IMR-90 (cell line): ENCODE results near the gene SDR9C7. TPM values are rescaled to one million over a fixed set of nuclear protein-coding genes. Genes with fewer than 3 reads are reported as not detected.

Experiments used
- ATAC-seq: fragments of 200-7000 bp; cut with Tn5 transposase; 2 replicates; pipeline ENCODE4 v1.9.1; 2020; ENCODE audit warnings: low read depth, mild to moderate bottlenecking, moderate library complexity
- BruUV-seq: library from RNA; stranded (reverse); fragments of 400-500 nt; replicated peaks from 2 replicates; lab custom pipeline; 2021; lab: Mats Ljungman, UMichigan
- CTCF ChIA-PET: fragments of 300-600 bp; formaldehyde crosslinking; extraction: SDS; loops from one replicate; lab custom pipeline; 2021; ENCODE audit warnings: antibody characterized with exemption; lab: Yijun Ruan, JAX
- POLR2A ChIA-PET: fragments of 300-600 bp; sonication (Branson Sonifier 250); formaldehyde crosslinking; loops from one replicate; lab custom pipeline; 2022; ENCODE audit warnings: antibody characterized with exemption; ENCODE audit not compliant: unreplicated experiment; lab: Charles Lee
- DNase-seq: peaks from one replicate; pipeline ENCODE4 v3.0.0; 2013
- H2AFZ ChIP-seq: replicated peaks from 2 replicates; pipeline ENCODE3; 2013; ENCODE audit warnings: low read length, mild to moderate bottlenecking; ENCODE audit not compliant: poor library complexity
- H2AK5ac ChIP-seq: 2 replicates; pipeline ENCODE4 v1.6.1; 2013; ENCODE audit warnings: low read depth, low read length, inconsistent platforms
- H2AK9ac ChIP-seq: replicated peaks from 2 replicates; pipeline ENCODE3; 2013; ENCODE audit warnings: mild to moderate bottlenecking, low read depth, low read length, moderate library complexity; ENCODE audit not compliant: poor library complexity
- H2BK120ac ChIP-seq: 2 replicates; pipeline ENCODE4 v1.6.1; 2013; ENCODE audit warnings: low read depth, low read length, inconsistent platforms
- H2BK15ac ChIP-seq: 3 replicates; pipeline ENCODE4 v1.6.1; 2013; ENCODE audit warnings: low read depth, low read length, inconsistent platforms
- H2BK20ac ChIP-seq: 2 replicates; pipeline ENCODE4 v1.6.1; 2013; ENCODE audit warnings: low read depth, mild to moderate bottlenecking, inconsistent platforms, low read length, moderate library complexity
- H2BK5ac ChIP-seq: 2 replicates; pipeline ENCODE4 v1.6.1; 2013; ENCODE audit warnings: mild to moderate bottlenecking, low read depth, low read length, inconsistent platforms; ENCODE audit not compliant: poor library complexity, severe bottlenecking
- H3K14ac ChIP-seq: replicated peaks from 2 replicates; pipeline ENCODE4 v1.6.1; 2013; ENCODE audit warnings: low read depth, low read length, inconsistent platforms
- H3K18ac ChIP-seq: 2 replicates; pipeline ENCODE4 v1.6.1; 2013; ENCODE audit warnings: low read depth, low read length, control low read depth
- H3K23ac ChIP-seq: 2 replicates; pipeline ENCODE4 v1.6.1; 2013; ENCODE audit warnings: low read depth, low read length, inconsistent platforms
- H3K27ac ChIP-seq: 2 replicates; pipeline ENCODE4 v1.5.1; 2013; ENCODE audit warnings: mild to moderate bottlenecking, control low read depth, low read length; ENCODE audit not compliant: insufficient read depth
- H3K27me3 ChIP-seq: 2 replicates; pipeline ENCODE4 v1.6.1; 2013; ENCODE audit warnings: low read length; ENCODE audit not compliant: control insufficient read depth, insufficient read depth
- H3K36me3 ChIP-seq: 2 replicates; pipeline ENCODE4 v1.6.1; 2013; ENCODE audit warnings: low read length, mixed read lengths; ENCODE audit not compliant: control insufficient read depth, insufficient read depth
- H3K4ac ChIP-seq: 2 replicates; pipeline ENCODE4 v1.6.1; 2013; ENCODE audit warnings: low read depth, low read length, inconsistent platforms
- H3K4me1 ChIP-seq: 2 replicates; pipeline ENCODE4 v1.6.1; 2013; ENCODE audit warnings: low read length, mixed read lengths; ENCODE audit not compliant: control insufficient read depth, insufficient read depth
- H3K4me2 ChIP-seq: 2 replicates; pipeline ENCODE4 v1.6.1; 2013; ENCODE audit warnings: low read depth, mild to moderate bottlenecking, control low read depth, low read length, moderate library complexity
- H3K4me3 ChIP-seq: 2 replicates; pipeline ENCODE4 v1.5.1; 2013; ENCODE audit warnings: low read depth, mild to moderate bottlenecking, control low read depth, low read length, moderate library complexity; ENCODE audit not compliant: insufficient read depth
- H3K56ac ChIP-seq: 2 replicates; pipeline ENCODE4 v1.6.1; 2013; ENCODE audit warnings: low read length, inconsistent platforms; ENCODE audit not compliant: insufficient read depth; ENCODE audit errors: extremely low read depth
- H3K79me1 ChIP-seq, 2 experiments: 2 replicates each; pipeline ENCODE4 v1.6.1; 2013; ENCODE audit warnings: low read length in 2 of 2, inconsistent platforms in 1 of 2, low read depth in 1 of 2
- H3K9ac ChIP-seq: 2 replicates; pipeline ENCODE4 v1.6.1; 2013; ENCODE audit warnings: low read depth, low read length, control low read depth
- H3K9me1 ChIP-seq: 2 replicates; pipeline ENCODE4 v1.6.1; 2013; ENCODE audit warnings: low read length, inconsistent platforms; ENCODE audit not compliant: insufficient read depth
- H3K9me3 ChIP-seq: 2 replicates; pipeline ENCODE4 v1.6.1; 2013; ENCODE audit warnings: low read length; ENCODE audit not compliant: control insufficient read depth, insufficient read depth
- H4K20me1 ChIP-seq: 2 replicates; pipeline ENCODE4 v1.6.1; 2013; ENCODE audit warnings: low read length, inconsistent platforms; ENCODE audit not compliant: insufficient read depth
- H4K5ac ChIP-seq: 2 replicates; pipeline ENCODE4 v1.6.1; 2013; ENCODE audit warnings: mild to moderate bottlenecking, low read depth, low read length, control low read depth
- H4K8ac ChIP-seq, 2 experiments: 2 replicates each; pipeline ENCODE4 v1.6.1; 2013; ENCODE audit warnings: low read depth in 2 of 2, low read length in 2 of 2, control low read depth in 1 of 2, inconsistent platforms in 1 of 2
- H4K91ac ChIP-seq: 2 replicates; pipeline ENCODE4 v1.6.1; 2013; ENCODE audit warnings: low read depth, low read length, inconsistent platforms; ENCODE audit not compliant: insufficient read depth
- BHLHE40 ChIP-seq: fragments of 150-350 bp; IDR thresholded peaks from 2 replicates; pipeline ENCODE4 v1.6.1; 2016; ENCODE audit warnings: mild to moderate bottlenecking, low read depth, low read length
- CEBPB ChIP-seq: IDR thresholded peaks from 2 replicates; pipeline ENCODE4 v1.6.1; 2012; ENCODE audit warnings: low read depth, low read length, improper control_type of control experiment
- CHD1 ChIP-seq: IDR thresholded peaks from 2 replicates; pipeline ENCODE4 v1.6.1; 2012; ENCODE audit warnings: low read depth, low read length, improper control_type of control experiment
- CTCF ChIP-seq: conservative IDR thresholded peaks from 2 replicates; pipeline ENCODE4 v1.5.1; 2012; ENCODE audit warnings: mild to moderate bottlenecking, low read depth, low read length, improper control_type of control experiment
- FOS ChIP-seq: fragments of 150-350 bp; IDR thresholded peaks from 2 replicates; pipeline ENCODE4 v1.6.1; 2016; ENCODE audit warnings: low read depth, low read length
- MAFK ChIP-seq: IDR thresholded peaks from 2 replicates; pipeline ENCODE4 v1.6.1; 2012; ENCODE audit warnings: low read depth, low read length, improper control_type of control experiment
- MAZ ChIP-seq: IDR thresholded peaks from 2 replicates; pipeline ENCODE4 v1.6.1; 2012; ENCODE audit warnings: low read depth, mild to moderate bottlenecking, low read length, improper control_type of control experiment, moderate library complexity, borderline replicate concordance
- MXI1 ChIP-seq: IDR thresholded peaks from 2 replicates; pipeline ENCODE4 v1.6.1; 2012; ENCODE audit warnings: low read depth, mild to moderate bottlenecking, low read length, moderate library complexity, borderline replicate concordance
- NFE2L2 ChIP-seq: fragments of 150-350 bp; IDR thresholded peaks from 2 replicates; pipeline ENCODE4 v1.6.1; 2016; ENCODE audit warnings: low read depth, mild to moderate bottlenecking, low read length
- POLR2A ChIP-seq: IDR thresholded peaks from 2 replicates; pipeline ENCODE4 v1.6.1; 2012; ENCODE audit warnings: mild to moderate bottlenecking, low read depth, low read length
- RAD21 ChIP-seq: IDR thresholded peaks from 2 replicates; pipeline ENCODE4 v1.6.1; 2012; ENCODE audit warnings: low read length, improper control_type of control experiment
- RCOR1 ChIP-seq: IDR thresholded peaks from 2 replicates; pipeline ENCODE4 v1.6.1; 2012; ENCODE audit warnings: mild to moderate bottlenecking, low read length, improper control_type of control experiment; ENCODE audit not compliant: insufficient replicate concordance
- RFX5 ChIP-seq: IDR thresholded peaks from 2 replicates; pipeline ENCODE4 v1.8.0; 2012; ENCODE audit warnings: low read depth, mild to moderate bottlenecking, low read length, moderate library complexity
- SMC3 ChIP-seq: fragments of 150-350 bp; IDR thresholded peaks from 2 replicates; pipeline ENCODE4 v1.6.1; 2016; ENCODE audit warnings: low read depth, mild to moderate bottlenecking, antibody characterized with exemption, low read length, moderate library complexity
- dilution Hi-C: fragments of 300-500 bp; cut with HindIII; formaldehyde crosslinking; loops from one replicate; pipeline ENCODE4 v1.14.3; 2018; ENCODE audit warnings: low sequenced_read_pairs; ENCODE audit not compliant: unreplicated experiment
- in situ Hi-C: fragments of 300-500 bp; cut with MboI; formaldehyde crosslinking; loops from 3 replicates; pipeline ENCODE4 v1.14.3; 2019; ENCODE audit warnings: low sequenced_read_pairs, inconsistent platforms, mixed read lengths
- intact Hi-C: fragments of 100-400 bp; cut with micrococcal nuclease; formaldehyde crosslinking; loops from 2 replicates; pipeline ENCODE4 v1.10.0; 2022
- polyA plus RNA-seq, 3 experiments: library from polyadenylated mRNA; depleted of rRNA; stranded (reverse); fragments of >200 nt; gene quantifications; 2 replicates each; pipeline ENCODE4 v1.2.3, GENCODE V29; 2012; ENCODE audit warnings: low replicate concordance in 1 of 3
- total RNA-seq: library from RNA; depleted of rRNA; stranded (reverse); fragments of >200 nt; gene quantifications from 2 replicates; pipeline ENCODE4 v1.2.3, GENCODE V29; 2012
- TF ChIP-seq, protein P1 (sequence below): fragments of 150-350 bp; IDR thresholded peaks from 2 replicates; pipeline ENCODE4 v1.6.1; 2017; ENCODE audit warnings: mild to moderate bottlenecking, antibody characterized with exemption, low read length, low read depth
- TF ChIP-seq, protein P2 (sequence below): fragments of 150-350 bp; IDR thresholded peaks from 2 replicates; pipeline ENCODE4 v1.6.1; 2016; ENCODE audit warnings: low read depth, mild to moderate bottlenecking, low read length, moderate library complexity, borderline replicate concordance

SDR9C7 gene
- total and polyA plus RNA-seq, 2 of the 4 experiments (the other 2 are of a cell fraction), result not detected

DNA sequence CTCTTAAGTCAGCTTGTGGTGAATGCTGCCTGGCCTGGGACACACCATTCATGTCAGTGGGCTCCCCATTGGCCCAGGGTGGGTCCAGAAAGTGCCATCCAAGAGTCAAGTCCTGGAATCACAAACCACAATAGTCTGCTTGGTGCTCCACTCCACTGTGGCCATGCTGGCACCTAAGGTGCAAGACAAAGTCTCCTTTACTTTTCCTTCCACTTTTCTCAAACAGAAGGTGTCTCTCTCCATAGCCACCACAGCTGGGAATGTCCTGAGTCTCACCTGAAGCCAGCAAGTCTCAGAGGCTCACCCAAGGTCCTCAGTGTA lies 14.2 kb upstream of the SDR9C7 start:
- Histone ChIP-seq H3K9me3 (no peaks in the 10 kb centered on the region), H4K91ac (no peak overlapping the region), H2BK5ac (no peak overlapping the region), H3K9me1 (no peaks in the 10 kb centered on the region), H4K20me1 (no peaks in the 10 kb centered on the region), H3K14ac (no peak overlapping the region), H2AK5ac (no peak overlapping the region), H3K36me3 (no peaks in the 10 kb centered on the region), H3K4me3 (no peak overlapping the region), H2BK120ac (no peak overlapping the region), H2AFZ (no peak overlapping the region), H3K23ac (no peak overlapping the region), H2AK9ac (no peak overlapping the region), H3K4me2 (no peak overlapping the region), H3K4ac (no peak overlapping the region), H3K4me1 (no peaks in the 10 kb centered on the region), H3K27me3 (peaks cover 10% of the 10 kb centered on the region), H3K56ac (no peak overlapping the region), H2BK20ac (no peak overlapping the region), H4K5ac (no peak overlapping the region), H3K18ac (no peak overlapping the region), H3K27ac (no peak overlapping the region), H3K9ac (no peak overlapping the region), H2BK15ac (no peak overlapping the region), H3K79me1 (no peaks in the 10 kb centered on the region), H4K8ac (no peak overlapping the region)
- dilution Hi-C loops (no loop called here), in situ Hi-C loops (no loop called here), intact Hi-C loops (no loop called here)
- TF ChIP-seq CEBPB, result no peak
- TF ChIP-seq SMC3, result no peak
- no peak for TF ChIP-seq CTCF
- no peak for TF ChIP-seq RFX5
- TF ChIP-seq RAD21, result no peak
- no peak for TF ChIP-seq NFE2L2
- no peak for TF ChIP-seq POLR2A
- TF ChIP-seq BHLHE40, result no peak
- no peak for TF ChIP-seq MAZ
- no peak for TF ChIP-seq CHD1
- no peak for TF ChIP-seq MXI1
- no peak for TF ChIP-seq MAFK
- TF ChIP-seq, protein P1, sequence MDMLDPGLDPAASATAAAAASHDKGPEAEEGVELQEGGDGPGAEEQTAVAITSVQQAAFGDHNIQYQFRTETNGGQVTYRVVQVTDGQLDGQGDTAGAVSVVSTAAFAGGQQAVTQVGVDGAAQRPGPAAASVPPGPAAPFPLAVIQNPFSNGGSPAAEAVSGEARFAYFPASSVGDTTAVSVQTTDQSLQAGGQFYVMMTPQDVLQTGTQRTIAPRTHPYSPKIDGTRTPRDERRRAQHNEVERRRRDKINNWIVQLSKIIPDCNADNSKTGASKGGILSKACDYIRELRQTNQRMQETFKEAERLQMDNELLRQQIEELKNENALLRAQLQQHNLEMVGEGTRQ, result no peak
- TF ChIP-seq RCOR1, result no peak
- TF ChIP-seq FOS, result no peak
- TF ChIP-seq, protein P2, sequence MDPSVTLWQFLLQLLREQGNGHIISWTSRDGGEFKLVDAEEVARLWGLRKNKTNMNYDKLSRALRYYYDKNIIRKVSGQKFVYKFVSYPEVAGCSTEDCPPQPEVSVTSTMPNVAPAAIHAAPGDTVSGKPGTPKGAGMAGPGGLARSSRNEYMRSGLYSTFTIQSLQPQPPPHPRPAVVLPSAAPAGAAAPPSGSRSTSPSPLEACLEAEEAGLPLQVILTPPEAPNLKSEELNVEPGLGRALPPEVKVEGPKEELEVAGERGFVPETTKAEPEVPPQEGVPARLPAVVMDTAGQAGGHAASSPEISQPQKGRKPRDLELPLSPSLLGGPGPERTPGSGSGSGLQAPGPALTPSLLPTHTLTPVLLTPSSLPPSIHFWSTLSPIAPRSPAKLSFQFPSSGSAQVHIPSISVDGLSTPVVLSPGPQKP, result no peak
- DNase-seq (no peak), ATAC-seq (no peak)
- BruUV-seq, result no TSS peak
- POLR2A ChIA-PET, result no interaction called here
- CTCF ChIA-PET, result no interaction called here
